Calu3 (cell line): Measurements from ENCODE around the gene CCR7. TPM values are rescaled to one million over a fixed set of nuclear protein-coding genes. Genes with fewer than 3 reads are reported as not detected.

ENCODE experiments used
- BruUV-seq: library from RNA; stranded (reverse); fragments of 400-500 nt; replicated peaks from 2 replicates; lab custom pipeline; 2021; lab: Mats Ljungman, UMichigan
- CTCF ChIA-PET: fragments of 300-600 bp; sonication (Branson Sonifier 250); formaldehyde crosslinking; loops from one replicate; lab custom pipeline; 2022; ENCODE audit warnings: antibody characterized with exemption; lab: Charles Lee
- DNase-seq: peaks from one replicate; pipeline ENCODE4 v3.0.0; 2022
- H3K27ac Mint-ChIP-seq: one replicate; pipeline ENCODE4 v1.8.0; 2022; ENCODE audit warnings: mixed read lengths; ENCODE audit not compliant: unreplicated experiment
- H3K27me3 Mint-ChIP-seq: one replicate; pipeline ENCODE4 v1.8.0; 2022; ENCODE audit warnings: mixed read lengths; ENCODE audit not compliant: unreplicated experiment
- H3K36me3 Mint-ChIP-seq: one replicate; pipeline ENCODE4 v1.8.0; 2022; ENCODE audit warnings: mild to moderate bottlenecking, moderate library complexity, mixed read lengths; ENCODE audit not compliant: insufficient read depth, unreplicated experiment
- H3K4me1 Mint-ChIP-seq: one replicate; pipeline ENCODE4 v1.8.0; 2022; ENCODE audit warnings: mild to moderate bottlenecking, low read depth, mixed read lengths; ENCODE audit not compliant: unreplicated experiment
- H3K4me3 Mint-ChIP-seq: one replicate; pipeline ENCODE4 v1.8.0; 2022; ENCODE audit warnings: mild to moderate bottlenecking, low read depth, moderate library complexity, mixed read lengths; ENCODE audit not compliant: unreplicated experiment
- H3K9me3 Mint-ChIP-seq: one replicate; pipeline ENCODE4 v1.8.0; 2022; ENCODE audit warnings: low read depth, mixed read lengths; ENCODE audit not compliant: unreplicated experiment
- intact Hi-C: fragments of 100-400 bp; cut with micrococcal nuclease; formaldehyde crosslinking; loops from one replicate; pipeline ENCODE4 v1.10.0; 2022; ENCODE audit not compliant: unreplicated experiment
- total RNA-seq: library from RNA; stranded (reverse); gene quantifications from 2 replicates; pipeline ENCODE4 v1.2.3, GENCODE V29; 2022
- TF ChIP-seq, protein P1 (sequence below): fragments of 200-600 bp; IDR thresholded peaks from one replicate; pipeline ENCODE4 v1.8.0; 2022; ENCODE audit warnings: antibody characterized with exemption; ENCODE audit not compliant: unreplicated experiment

The CCR7 gene
- total RNA-seq, 1 experiment from 2014 or later, result not detected

DNA sequence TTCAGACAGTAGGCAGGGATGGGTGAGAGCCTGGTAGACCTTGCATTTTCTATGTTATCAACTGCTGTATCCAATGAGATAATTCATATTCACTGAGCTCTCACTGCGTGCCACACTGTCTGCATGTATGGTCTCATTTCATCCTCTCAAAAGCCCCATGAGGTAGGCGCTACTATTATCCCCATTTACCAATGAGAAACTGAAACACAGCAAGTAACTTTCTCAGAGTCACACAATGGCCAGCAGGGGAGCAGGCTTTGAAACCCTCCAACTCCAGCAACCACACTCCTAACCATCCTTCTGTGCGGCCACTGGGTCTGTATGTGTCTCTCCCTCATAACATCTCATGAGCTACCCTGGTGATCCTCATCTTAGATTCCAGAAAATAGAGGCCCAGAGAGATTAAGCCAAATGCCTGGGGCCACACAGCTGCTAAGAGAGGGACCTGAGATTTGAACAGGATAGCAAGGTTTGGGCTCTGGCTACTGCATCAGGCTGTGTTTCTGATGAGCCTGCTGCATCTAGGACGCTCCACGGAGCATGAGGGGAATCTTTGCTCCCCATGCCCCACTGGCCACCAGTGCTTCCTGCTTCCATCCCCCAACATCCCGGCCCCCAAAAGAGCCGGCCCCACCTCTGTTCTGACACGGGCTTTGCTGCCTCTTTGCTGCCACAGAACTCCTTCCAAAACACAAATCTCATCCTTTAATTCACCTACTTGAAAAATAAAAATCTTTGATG lies 3.2 kb downstream of the CCR7 start:
- intact Hi-C loops, result loop anchor here (2.0 kb wide), 2 partner anchors 53 to 259 kb away; no protein-coding TSS in a partner anchor
- peaks cover 17% of the 10 kb centered on the region for H3K4me1 Mint-ChIP-seq
- H3K9me3 Mint-ChIP-seq, result no peaks in the 10 kb centered on the region
- TF ChIP-seq, protein P1, sequence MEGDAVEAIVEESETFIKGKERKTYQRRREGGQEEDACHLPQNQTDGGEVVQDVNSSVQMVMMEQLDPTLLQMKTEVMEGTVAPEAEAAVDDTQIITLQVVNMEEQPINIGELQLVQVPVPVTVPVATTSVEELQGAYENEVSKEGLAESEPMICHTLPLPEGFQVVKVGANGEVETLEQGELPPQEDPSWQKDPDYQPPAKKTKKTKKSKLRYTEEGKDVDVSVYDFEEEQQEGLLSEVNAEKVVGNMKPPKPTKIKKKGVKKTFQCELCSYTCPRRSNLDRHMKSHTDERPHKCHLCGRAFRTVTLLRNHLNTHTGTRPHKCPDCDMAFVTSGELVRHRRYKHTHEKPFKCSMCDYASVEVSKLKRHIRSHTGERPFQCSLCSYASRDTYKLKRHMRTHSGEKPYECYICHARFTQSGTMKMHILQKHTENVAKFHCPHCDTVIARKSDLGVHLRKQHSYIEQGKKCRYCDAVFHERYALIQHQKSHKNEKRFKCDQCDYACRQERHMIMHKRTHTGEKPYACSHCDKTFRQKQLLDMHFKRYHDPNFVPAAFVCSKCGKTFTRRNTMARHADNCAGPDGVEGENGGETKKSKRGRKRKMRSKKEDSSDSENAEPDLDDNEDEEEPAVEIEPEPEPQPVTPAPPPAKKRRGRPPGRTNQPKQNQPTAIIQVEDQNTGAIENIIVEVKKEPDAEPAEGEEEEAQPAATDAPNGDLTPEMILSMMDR, result no peak
- DNase-seq, result peak; percentile 63
- CTCF ChIA-PET, result interaction anchor here (0.6 to 68.2 kb wide), 21 partner anchors 12 to 776 kb away, joined by 3 to 4142 read pairs (median 5); partner anchors contain the start of genes IGFBP4 and TOP2A
- no peaks in the 10 kb centered on the region for H3K36me3 Mint-ChIP-seq
- BruUV-seq, result no TSS peak
- no peak overlapping the region for H3K27ac Mint-ChIP-seq
- peaks cover 96% of the 10 kb centered on the region for H3K27me3 Mint-ChIP-seq
- H3K4me3 Mint-ChIP-seq, result no peak overlapping the region

GRCh38 chr17:40561294-40561870 lies 3.9 kb downstream of the CCR7 start:
- CTCF ChIA-PET, result interaction anchor here (0.6 to 68.2 kb wide), 35 partner anchors 9 to 902 kb away, joined by 3 to 4142 read pairs (median 9); partner anchors contain the start of genes GSDMB, IGFBP4, PSMD3 and TOP2A
- Mint-ChIP-seq H3K27ac (peak overlapping the region; percentile 2), H3K36me3 (no peaks in the 10 kb centered on the region), H3K4me1 (peaks cover 17% of the 10 kb centered on the region), H3K27me3 (peaks cover 99% of the 10 kb centered on the region), H3K9me3 (no peaks in the 10 kb centered on the region), H3K4me3 (peak overlapping the region; percentile 47)
- no TSS peak for BruUV-seq
- intact Hi-C loops, result loop anchor here (2.0 kb wide), 2 partner anchors 53 to 259 kb away; no protein-coding TSS in a partner anchor
- TF ChIP-seq, protein P1, result no peak
- DNase-seq, result no peak

DNA sequence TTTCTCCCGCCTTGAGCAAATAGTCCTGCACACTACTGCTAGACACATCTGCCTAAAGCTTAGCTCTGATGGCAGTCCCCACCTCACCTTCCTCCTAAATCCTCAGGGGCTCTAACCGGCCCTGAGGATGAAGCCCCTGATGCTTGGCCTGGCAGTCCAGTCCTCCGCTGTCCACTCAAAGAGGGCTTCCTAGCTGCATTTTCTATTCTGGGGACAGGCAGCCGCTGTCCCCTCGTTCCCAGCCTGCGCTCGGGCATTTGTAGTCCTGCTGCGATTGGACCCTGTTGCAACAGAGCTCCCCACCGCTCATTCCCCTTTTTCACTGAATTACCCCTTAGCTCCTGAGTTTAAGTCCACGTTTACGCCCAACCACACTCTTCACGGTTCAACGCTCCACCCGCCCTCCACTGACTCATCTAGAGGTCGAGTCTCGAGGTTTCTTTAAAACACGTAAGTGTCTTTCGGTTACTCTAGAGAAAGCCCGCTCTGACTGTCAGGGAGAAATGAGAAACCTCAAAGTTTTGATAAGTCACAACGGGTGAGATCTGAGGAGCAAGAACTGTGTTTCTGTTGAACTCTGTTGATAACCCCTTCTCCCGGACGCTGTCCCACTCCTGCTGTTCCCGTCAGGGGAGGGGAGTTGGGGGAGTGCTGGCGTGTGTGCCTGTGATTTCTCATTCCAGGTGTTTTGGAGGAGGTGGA lies 4.5 kb downstream of the CCR7 start:
- BruUV-seq, result no TSS peak
- H3K27me3 Mint-ChIP-seq, result peaks cover 99% of the 10 kb centered on the region
- H3K4me1 Mint-ChIP-seq, result peaks cover 17% of the 10 kb centered on the region
- peak overlapping the region; percentile 2 for H3K27ac Mint-ChIP-seq
- CTCF ChIA-PET, result interaction anchor here (0.5 to 68.2 kb wide), 93 partner anchors 9 to 901 kb away, joined by 3 to 4142 read pairs (median 5); partner anchors contain the start of genes CDC6, GJD3, GSDMB and IGFBP4
- DNase-seq, result peak; percentile 49
- H3K36me3 Mint-ChIP-seq, result no peaks in the 10 kb centered on the region
- H3K9me3 Mint-ChIP-seq, result no peaks in the 10 kb centered on the region
- peak overlapping the region; percentile 47 for H3K4me3 Mint-ChIP-seq
- TF ChIP-seq, protein P1, result no peak
- intact Hi-C loops, result loop anchor here (1.0 to 2.0 kb wide), 11 partner anchors 28 to 258 kb away; no protein-coding TSS in a partner anchor
